Activated CD4-positive, alpha-beta T cell treated with anti-CD3 and anti-CD28 coated beads, Interleukin-2, amount 10 ng/mL, durations not matched to agents 7 days and 5 days (primary cell): Measurements from ENCODE around the gene OLIG3. TPM values are rescaled to one million over a fixed set of nuclear protein-coding genes. Genes with fewer than 3 reads are reported as not detected.

Source experiments
- CTCF ChIA-PET: fragments of 350-600 bp; sonication (Branson Sonifier 250); formaldehyde crosslinking; loops from one replicate; lab custom pipeline; 2021; ENCODE audit warnings: antibody characterized with exemption; lab: Charles Lee
- POLR2A ChIA-PET: fragments of 350-600 bp; sonication (Branson Sonifier 250); formaldehyde crosslinking; loops from one replicate; lab custom pipeline; 2021; ENCODE audit warnings: antibody characterized with exemption; lab: Charles Lee
- DNase-seq: peaks from one replicate; pipeline ENCODE4 v3.0.0-alpha.2; 2020
- H3K27ac Mint-ChIP-seq: one replicate; pipeline ENCODE4 v1.8.0; 2021; ENCODE audit warnings: mild to moderate bottlenecking, moderate library complexity, mixed read lengths
- H3K27me3 Mint-ChIP-seq: one replicate; pipeline ENCODE4 v1.8.0; 2021; ENCODE audit warnings: mixed read lengths
- H3K36me3 Mint-ChIP-seq: one replicate; pipeline ENCODE4 v1.8.0; 2021; ENCODE audit warnings: low read depth, mixed read lengths
- H3K4me1 Mint-ChIP-seq: one replicate; pipeline ENCODE4 v1.8.0; 2021; ENCODE audit warnings: mixed read lengths
- H3K4me3 Mint-ChIP-seq: one replicate; pipeline ENCODE4 v1.8.0; 2021; ENCODE audit warnings: mild to moderate bottlenecking, moderate library complexity, mixed read lengths
- H3K9me3 Mint-ChIP-seq: one replicate; pipeline ENCODE4 v1.8.0; 2021; ENCODE audit warnings: mixed read lengths
- total RNA-seq, 2 experiments: library from RNA; stranded (reverse); gene quantifications; one replicate each; pipeline ENCODE4 v1.2.3, GENCODE V29; 2021

Gene OLIG3
- total RNA-seq, 2 experiments from 2014 or later: not detected

DNA sequence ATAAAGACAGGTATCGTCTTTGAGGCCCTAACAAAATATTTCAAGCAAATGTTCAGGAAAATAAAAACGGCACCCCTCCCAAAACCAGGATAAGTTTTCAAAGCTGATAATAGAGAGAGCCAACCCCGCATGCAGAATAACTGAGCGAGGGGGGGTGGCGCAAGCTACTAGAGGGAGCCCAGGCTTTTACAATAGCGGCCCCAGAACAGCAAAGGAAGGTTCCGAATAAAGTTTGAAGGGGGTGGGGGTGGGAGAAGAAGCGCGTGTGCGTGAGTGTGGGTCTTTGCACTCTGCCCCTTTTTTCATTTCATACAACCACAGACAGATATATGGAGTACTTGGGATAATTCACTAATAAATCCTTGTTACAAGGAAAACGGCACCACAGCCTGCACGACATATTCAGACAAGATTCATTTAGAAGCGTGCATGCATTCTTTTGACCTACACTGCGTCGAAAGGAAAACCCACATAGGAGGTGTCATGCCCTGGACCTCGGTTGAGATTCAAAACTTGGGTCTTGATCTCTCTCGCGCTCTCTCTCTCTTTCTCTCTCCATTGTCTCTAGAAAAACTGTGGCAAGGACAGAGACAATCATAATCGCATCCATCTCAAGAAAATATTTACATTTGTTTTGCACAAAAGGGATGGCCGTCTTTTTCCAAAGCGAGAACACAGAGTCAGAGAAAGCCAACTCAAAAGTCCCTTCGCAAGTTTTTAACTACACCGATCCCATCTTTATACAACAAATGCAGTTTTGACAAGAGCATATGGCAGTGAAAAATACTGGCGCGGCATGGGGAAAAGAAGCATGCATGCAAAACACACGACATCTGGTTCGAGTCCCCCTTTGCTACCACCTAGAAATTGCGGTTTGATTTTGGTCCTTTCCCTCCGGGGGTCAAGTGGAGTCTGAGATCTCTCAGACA is 1.6 kb downstream of the OLIG3 start:
- ChIA-PET CTCF (interaction anchor here (0.7 kb wide), 1 partner anchor 885 kb away, joined by 3 read pairs; no protein-coding TSS in a partner anchor), POLR2A (no interaction called here)
- Mint-ChIP-seq H3K27ac (peak overlapping the region; percentile 46), H3K4me3 (peak overlapping the region; percentile 48), H3K4me1 (peaks cover 69% of the 10 kb centered on the region), H3K27me3 (peaks cover 93% of the 10 kb centered on the region), H3K36me3 (peaks cover 17% of the 10 kb centered on the region), H3K9me3 (peaks cover 4% of the 10 kb centered on the region)
- no peak for DNase-seq

DNA sequence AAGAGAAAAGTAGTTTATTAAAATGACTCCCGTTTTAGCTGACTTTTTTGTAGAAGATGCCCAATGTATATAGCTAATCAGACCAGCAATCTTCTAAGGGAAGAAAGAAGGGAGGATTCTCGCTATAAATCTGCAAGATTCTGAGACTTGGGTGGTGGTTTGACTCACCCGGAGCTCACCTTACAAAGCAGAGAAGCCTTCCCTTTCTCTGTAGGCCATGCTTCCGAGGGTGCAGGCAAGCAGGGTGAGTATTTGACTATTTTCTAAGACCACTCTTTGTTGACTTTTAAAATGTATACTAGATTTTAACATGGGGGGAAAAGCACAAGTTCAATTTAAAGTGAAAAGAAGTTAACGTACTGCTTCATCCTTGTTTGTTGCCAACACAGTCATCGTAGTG is 2.7 kb downstream of the OLIG3 start:
- Mint-ChIP-seq H3K27me3 (peaks cover 92% of the 10 kb centered on the region), H3K9me3 (peaks cover 4% of the 10 kb centered on the region), H3K36me3 (peaks cover 21% of the 10 kb centered on the region), H3K27ac (no peak overlapping the region), H3K4me1 (peaks cover 68% of the 10 kb centered on the region), H3K4me3 (no peak overlapping the region)
- DNase-seq: no peak
- CTCF ChIA-PET: interaction anchor here (0.8 kb wide), 1 partner anchor 97 kb away, joined by 3 read pairs; no protein-coding TSS in a partner anchor
- POLR2A ChIA-PET: no interaction called here

DNA sequence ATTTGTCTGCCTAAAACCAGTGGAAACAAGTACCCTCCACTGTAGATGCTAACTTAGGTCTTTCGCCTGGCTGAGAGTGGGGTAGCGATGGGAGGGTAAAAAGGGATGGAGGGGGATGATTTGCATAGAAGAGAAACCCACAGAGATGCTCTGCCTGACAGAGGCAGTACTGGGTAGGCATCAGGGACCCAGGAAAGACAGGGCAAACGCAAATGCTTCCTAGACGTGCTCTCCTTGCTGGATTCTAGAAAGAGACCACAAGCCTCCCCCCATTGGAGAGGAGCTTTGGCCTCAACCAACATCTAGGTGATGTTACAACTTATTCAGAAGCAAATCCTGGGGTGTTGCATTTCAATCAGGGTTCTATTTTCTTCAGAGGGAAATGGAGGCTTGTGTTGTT is 3.2 kb downstream of the OLIG3 start:
- Mint-ChIP-seq H3K9me3 (peaks cover 4% of the 10 kb centered on the region), H3K27me3 (peaks cover 92% of the 10 kb centered on the region), H3K27ac (no peak overlapping the region), H3K36me3 (peaks cover 18% of the 10 kb centered on the region), H3K4me3 (no peak overlapping the region), H3K4me1 (peaks cover 63% of the 10 kb centered on the region)
- DNase-seq: no peak
- POLR2A ChIA-PET: no interaction called here
- CTCF ChIA-PET: interaction anchor here (0.8 kb wide), 1 partner anchor 98 kb away, joined by 3 read pairs; no protein-coding TSS in a partner anchor

DNA sequence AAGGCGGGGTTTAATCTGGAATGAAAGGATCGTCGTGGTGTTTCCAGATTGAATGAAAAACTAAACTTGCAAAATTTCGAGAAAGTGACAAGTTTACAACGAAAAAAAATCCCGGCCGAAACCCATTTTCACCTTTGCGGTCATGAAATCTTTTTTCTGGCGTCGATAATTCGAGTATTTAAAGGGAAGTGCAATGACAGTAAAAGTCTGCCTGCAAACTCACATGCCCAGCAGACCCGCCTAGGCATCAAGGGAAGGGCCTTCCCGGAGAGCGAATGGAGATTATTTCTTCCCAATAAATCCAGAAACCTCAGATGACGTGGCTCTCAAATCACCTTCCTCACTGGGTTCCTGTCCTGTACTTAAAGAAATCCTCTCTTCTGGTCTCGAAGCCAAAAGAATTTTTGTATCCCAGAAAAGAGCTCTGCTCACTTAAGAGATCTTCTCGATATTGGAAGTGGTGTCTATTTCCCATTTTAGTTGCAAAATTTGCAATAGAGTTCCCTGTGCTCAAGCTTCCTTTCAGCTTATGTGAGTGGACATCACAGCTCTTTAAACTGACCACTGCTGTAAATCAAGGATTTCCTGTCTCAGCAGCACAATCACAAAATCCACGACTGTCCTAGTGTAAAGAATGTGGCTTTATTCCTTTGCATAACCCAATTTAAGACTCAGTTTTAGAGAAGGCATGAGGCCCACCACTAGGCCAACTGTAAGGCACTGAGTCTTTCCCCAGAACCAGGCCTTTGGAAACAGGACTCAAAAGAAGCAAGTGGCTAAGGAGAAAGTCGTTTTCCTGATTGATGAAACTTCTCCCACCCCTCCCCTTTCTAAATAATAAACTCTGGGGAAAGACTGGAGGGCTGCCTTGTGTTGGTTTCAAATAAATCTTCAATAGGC is 3.9 kb downstream of the OLIG3 start:
- peaks cover 57% of the 10 kb centered on the region for H3K4me1 Mint-ChIP-seq
- no peak overlapping the region for H3K4me3 Mint-ChIP-seq
- ChIA-PET POLR2A (no interaction called here), CTCF (interaction anchor here (1.1 kb wide), 1 partner anchor 23 kb away, joined by 3 read pairs; no protein-coding TSS in a partner anchor)
- H3K27ac Mint-ChIP-seq: no peak overlapping the region
- no peak for DNase-seq
- H3K9me3 Mint-ChIP-seq: peaks cover 4% of the 10 kb centered on the region
- H3K36me3 Mint-ChIP-seq: peaks cover 18% of the 10 kb centered on the region
- H3K27me3 Mint-ChIP-seq: peaks cover 91% of the 10 kb centered on the region

DNA sequence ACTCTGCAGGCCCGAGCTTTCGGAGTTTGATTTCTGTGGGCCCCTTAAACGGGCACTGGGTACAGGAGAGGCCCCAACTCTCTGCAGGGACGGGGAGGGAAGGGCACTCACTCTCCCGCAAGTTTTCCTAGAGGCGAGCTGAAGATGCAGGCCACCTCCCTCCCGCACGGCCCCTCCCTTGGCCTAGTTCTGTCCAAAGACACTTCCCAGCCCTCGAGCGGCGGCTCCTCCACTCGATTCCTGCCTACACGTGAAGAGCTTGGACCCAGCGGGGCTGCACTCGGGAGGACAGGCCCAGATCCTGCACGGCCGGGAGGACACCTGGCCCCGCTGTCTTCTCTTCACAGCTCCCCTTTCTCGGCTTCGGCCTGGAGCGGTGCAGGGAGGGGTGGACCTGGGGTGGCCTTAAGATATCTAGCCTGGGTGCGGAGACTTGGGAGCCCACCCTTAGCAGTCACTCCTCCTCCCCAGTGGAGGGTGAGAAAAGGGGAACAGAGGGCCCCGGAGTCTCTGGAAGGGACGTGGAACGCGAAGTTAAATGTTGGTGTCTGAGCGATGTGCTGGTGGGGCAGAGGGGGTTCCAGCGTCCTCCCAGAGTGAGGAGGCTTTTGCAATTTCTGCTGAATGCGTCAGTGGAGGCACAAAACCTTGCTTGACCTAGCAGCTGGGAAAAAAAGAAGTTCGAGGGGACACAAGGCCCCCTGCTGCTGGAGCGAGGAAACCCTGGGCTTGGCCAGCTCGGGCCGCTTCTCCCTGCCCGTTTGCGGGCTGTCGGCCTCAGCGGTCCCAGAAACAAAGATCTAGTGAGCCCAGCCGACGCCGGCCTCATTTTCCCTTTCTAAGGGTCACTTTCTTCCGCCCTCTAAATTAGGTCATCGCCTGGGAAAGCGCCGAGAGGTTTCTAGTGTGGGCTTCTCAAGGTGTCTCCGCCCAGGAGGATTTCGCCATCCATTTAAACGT is 4.9 kb downstream of the OLIG3 start:
- DNase-seq: no peak
- Mint-ChIP-seq H3K27ac (peak overlapping the region; percentile 54), H3K27me3 (peaks cover 89% of the 10 kb centered on the region), H3K4me3 (peak overlapping the region; percentile 30), H3K9me3 (peaks cover 2% of the 10 kb centered on the region), H3K36me3 (peaks cover 13% of the 10 kb centered on the region), H3K4me1 (peaks cover 48% of the 10 kb centered on the region)
- CTCF ChIA-PET: interaction anchor here (0.7 to 1.1 kb wide), 3 partner anchors 23 to 100 kb away, joined by 3 read pairs; no protein-coding TSS in a partner anchor
- POLR2A ChIA-PET: no interaction called here

DNA sequence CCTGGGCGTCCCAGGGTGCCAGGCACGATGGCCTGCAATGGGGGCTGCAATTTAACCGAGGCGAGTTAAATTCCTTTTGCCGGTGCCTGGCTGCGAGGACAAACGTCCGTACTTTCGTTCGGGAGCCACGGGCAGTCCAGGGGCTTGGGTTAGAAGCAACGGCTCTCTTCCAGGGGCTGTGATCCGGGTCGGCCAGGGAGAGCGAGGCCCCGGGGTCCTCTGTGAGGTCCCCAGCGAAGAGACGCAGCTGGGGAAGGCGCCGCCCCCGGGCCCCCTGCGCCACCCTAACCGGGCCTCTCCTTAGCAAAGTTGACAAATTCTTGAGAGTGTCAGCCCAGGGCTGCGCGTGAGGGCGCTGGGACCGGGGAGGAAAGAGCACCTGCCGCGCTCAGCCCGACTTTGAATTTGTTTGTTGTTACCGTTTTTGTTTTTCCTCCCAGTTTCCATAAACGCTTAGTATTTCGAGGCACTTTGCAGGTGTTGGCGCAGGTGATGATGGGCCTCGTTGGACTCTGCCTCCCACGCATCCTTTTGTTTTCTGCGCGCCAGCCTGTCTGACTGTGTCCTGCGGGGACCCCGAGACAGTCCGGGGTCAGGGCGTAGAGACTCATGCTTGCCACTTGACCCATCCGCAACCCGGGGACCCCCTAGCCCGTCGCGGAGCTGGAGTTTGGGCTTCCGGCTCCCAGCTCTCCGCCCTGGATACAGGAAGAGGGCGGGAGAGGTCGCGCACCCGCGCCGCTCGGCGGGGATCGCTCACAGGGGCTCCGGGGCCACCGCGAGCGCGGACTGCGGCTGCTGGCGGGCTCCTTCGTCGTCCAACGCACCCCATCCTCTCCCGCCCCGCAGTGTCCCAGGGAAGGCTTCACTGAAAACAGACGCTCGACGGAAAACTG is 5.8 kb downstream of the OLIG3 start:
- Mint-ChIP-seq H3K4me1 (peaks cover 38% of the 10 kb centered on the region), H3K36me3 (peaks cover 13% of the 10 kb centered on the region), H3K27me3 (peaks cover 88% of the 10 kb centered on the region), H3K9me3 (peaks cover 2% of the 10 kb centered on the region), H3K27ac (peak overlapping the region; percentile 38), H3K4me3 (peak overlapping the region; percentile 50)
- POLR2A ChIA-PET: no interaction called here
- DNase-seq: no peak
- CTCF ChIA-PET: interaction anchor here (1.0 kb wide), 1 partner anchor 101 kb away, joined by 3 read pairs; no protein-coding TSS in a partner anchor

DNA sequence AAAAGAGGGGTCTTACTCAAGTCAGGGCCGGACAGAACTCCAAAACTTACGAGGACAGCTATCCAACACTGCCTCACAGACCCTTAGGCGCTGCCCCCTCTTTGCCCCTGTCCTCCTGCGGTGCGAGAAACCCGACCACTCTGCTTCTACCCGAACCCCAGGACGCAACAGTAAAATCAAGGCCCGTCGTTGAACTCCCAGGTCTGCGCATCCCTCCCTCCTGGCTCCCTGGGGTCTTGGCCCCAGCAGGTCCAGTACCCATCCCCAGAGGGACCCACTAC is 6.4 kb downstream of the OLIG3 start:
- peaks cover 89% of the 10 kb centered on the region for H3K27me3 Mint-ChIP-seq
- peaks cover 12% of the 10 kb centered on the region for H3K36me3 Mint-ChIP-seq
- H3K4me3 Mint-ChIP-seq: no peak overlapping the region
- no peak for DNase-seq
- H3K4me1 Mint-ChIP-seq: peaks cover 34% of the 10 kb centered on the region
- peaks cover 2% of the 10 kb centered on the region for H3K9me3 Mint-ChIP-seq
- ChIA-PET CTCF (no interaction called here), POLR2A (no interaction called here)
- H3K27ac Mint-ChIP-seq: no peak overlapping the region

DNA sequence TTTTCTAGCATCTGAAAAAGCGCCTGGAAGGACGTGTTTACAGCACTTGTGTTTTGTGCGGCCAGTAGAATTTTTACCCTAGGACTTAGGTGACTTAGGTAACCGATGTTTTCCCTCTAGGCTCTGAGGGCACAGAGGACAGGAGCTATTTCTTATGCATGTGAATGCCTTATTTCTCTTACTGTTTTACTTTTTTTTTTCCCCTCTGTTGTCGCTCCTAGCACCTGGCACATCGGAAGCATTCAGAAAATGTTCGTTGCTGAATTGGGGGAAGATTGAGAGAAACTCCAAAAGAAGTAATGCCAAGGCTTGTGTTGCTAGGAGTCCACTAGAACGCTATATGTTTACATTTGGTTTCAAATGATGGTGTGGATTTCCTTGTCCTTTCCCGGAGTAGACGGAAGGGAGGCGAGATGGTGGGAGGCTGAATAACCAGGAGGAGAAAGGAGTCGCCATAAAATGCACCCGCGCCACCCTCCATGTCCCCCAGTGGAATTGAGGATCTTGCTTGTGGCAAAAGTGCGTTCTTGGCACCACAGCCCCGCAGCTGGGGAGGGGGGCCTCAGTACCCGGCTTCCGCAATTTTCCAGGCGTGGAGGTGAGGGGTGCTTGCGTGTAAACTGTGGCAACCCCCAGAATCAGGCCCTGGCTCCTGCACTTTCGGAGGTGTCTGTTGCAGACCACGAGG is 6.9 kb downstream of the OLIG3 start:
- H3K9me3 Mint-ChIP-seq: peaks cover 2% of the 10 kb centered on the region
- peaks cover 29% of the 10 kb centered on the region for H3K4me1 Mint-ChIP-seq
- H3K27ac Mint-ChIP-seq: peak overlapping the region; percentile 68
- POLR2A ChIA-PET: no interaction called here
- peaks cover 9% of the 10 kb centered on the region for H3K36me3 Mint-ChIP-seq
- H3K4me3 Mint-ChIP-seq: no peak overlapping the region
- peaks cover 87% of the 10 kb centered on the region for H3K27me3 Mint-ChIP-seq
- CTCF ChIA-PET: no interaction called here
- DNase-seq: no peak

DNA sequence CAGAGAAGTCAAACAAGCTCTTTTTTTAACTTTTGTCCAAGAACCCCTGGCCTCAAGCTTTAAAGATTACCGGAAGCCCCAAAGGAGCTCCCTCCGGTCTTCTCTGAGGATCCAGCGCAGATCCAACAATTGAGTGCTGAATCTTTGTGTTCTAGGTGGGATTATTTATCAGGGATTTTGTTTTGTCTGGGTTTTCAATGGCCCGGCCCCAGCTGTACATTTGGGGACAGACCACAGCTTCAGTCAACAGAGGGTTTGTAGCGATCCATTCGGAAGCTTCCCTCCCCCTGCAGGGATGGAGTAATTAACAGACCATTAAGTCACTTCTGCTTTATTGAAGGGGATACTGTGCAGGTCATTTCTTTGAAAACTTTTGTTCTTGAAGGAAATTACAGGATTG is 7.8 kb downstream of the OLIG3 start:
- peaks cover 9% of the 10 kb centered on the region for H3K36me3 Mint-ChIP-seq
- H3K9me3 Mint-ChIP-seq: peaks cover 2% of the 10 kb centered on the region
- peaks cover 83% of the 10 kb centered on the region for H3K27me3 Mint-ChIP-seq
- H3K4me1 Mint-ChIP-seq: peaks cover 23% of the 10 kb centered on the region
- H3K4me3 Mint-ChIP-seq: no peak overlapping the region
- ChIA-PET POLR2A (interaction anchor here (0.6 kb wide), 1 partner anchor 11 kb away, joined by 9 read pairs; no protein-coding TSS in a partner anchor), CTCF (no interaction called here)
- DNase-seq: no peak
- H3K27ac Mint-ChIP-seq: no peak overlapping the region

DNA sequence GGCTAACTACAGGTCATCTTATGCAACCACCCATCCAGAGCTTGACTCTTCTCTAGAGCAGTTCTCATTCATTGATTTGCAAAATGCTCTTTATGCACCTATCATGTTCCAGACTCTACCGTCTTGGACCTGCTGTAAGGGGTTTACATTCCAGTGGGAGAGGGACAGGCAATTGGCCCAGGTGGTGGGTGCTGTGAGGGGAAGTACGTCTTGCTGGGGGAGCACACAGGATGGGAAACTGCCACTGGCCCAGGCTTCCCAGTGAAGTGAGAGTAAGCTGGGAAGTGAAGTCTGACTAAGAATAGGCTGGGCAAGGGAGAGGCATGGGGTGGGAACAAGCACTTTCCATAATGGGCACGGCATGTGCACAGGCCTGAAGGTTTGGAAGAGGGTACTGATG is 13.8 kb downstream of the OLIG3 start:
- Mint-ChIP-seq H3K36me3 (no peaks in the 10 kb centered on the region), H3K27ac (no peak overlapping the region), H3K9me3 (no peaks in the 10 kb centered on the region), H3K4me3 (no peak overlapping the region), H3K27me3 (peaks cover 58% of the 10 kb centered on the region), H3K4me1 (no peaks in the 10 kb centered on the region)
- ChIA-PET POLR2A (no interaction called here), CTCF (interaction anchor here (0.6 to 1.6 kb wide), 4 partner anchors 56 to 366 kb away, joined by 3 to 5 read pairs (median 3); no protein-coding TSS in a partner anchor)
- no peak for DNase-seq

DNA sequence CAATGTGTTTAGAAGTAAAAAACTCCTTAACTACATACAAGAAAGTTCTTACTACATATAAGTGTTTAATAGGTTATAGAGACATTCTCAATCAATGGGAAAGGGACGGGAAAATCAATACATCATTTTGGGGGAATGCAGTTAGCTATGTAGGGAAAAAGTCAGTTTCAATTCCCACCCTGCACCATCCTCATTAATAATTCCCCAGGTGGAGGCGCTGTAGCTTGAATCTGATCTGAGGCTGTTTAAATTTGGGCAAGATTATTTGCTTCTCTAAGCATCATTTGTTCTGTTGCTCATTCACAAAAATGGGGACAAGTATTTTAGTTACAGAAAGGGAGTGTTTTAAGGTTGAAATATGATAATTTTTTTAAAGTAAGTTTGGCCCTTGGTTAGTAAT is 19.1 kb downstream of the OLIG3 start:
- Mint-ChIP-seq H3K9me3 (no peaks in the 10 kb centered on the region), H3K4me3 (no peak overlapping the region), H3K27ac (no peak overlapping the region), H3K27me3 (peaks cover 54% of the 10 kb centered on the region), H3K36me3 (no peaks in the 10 kb centered on the region), H3K4me1 (no peaks in the 10 kb centered on the region)
- POLR2A ChIA-PET: no interaction called here
- no peak for DNase-seq
- CTCF ChIA-PET: no interaction called here
